T-helper 17 cell (primary cell): Measurements from ENCODE around the gene MT1E. TPM values are rescaled to one million over a fixed set of nuclear protein-coding genes. Genes with fewer than 3 reads are reported as not detected.
"Not testable (repeated sequence)": the region's sequence is repeated elsewhere in the genome, so short reads cannot be mapped to it uniquely, and the experiment has no call there.

Source experiments
- ATAC-seq: fragments of 150-1000 bp; cut with Tn5 transposase; 2 replicates; pipeline ENCODE4 v1.10.0; 2021; ENCODE audit warnings: mild to moderate bottlenecking, moderate library complexity
- DNase-seq, 3 donors: peaks; one replicate each; pipeline versions ENCODE4 v3.0.0 to v3.0.0-alpha.2; 2020 to 2021
- H3K9me3 ChIP-seq: one replicate; pipeline ENCODE4 v1.7.0; 2013; ENCODE audit warnings: low read length, mild to moderate bottlenecking; ENCODE audit not compliant: control insufficient read depth, poor library complexity, severe bottlenecking
- H3K27ac Mint-ChIP-seq: one replicate; pipeline ENCODE4 v1.8.0; 2022; ENCODE audit warnings: mild to moderate bottlenecking, moderate library complexity, mixed read lengths
- H3K27me3 Mint-ChIP-seq: one replicate; pipeline ENCODE4 v1.8.0; 2022; ENCODE audit warnings: mixed read lengths
- H3K36me3 Mint-ChIP-seq: one replicate; pipeline ENCODE4 v1.8.0; 2022; ENCODE audit warnings: low read depth, mixed read lengths
- H3K4me1 Mint-ChIP-seq: one replicate; pipeline ENCODE4 v1.8.0; 2022; ENCODE audit warnings: mild to moderate bottlenecking, mixed read lengths
- H3K4me3 Mint-ChIP-seq: one replicate; pipeline ENCODE4 v1.8.0; 2022; ENCODE audit warnings: mild to moderate bottlenecking, moderate library complexity, mixed read lengths
- total RNA-seq, 4 donors: library from RNA in 2 of 4; stranded (reverse) in 2 of 4; gene quantifications; one replicate each; pipeline ENCODE4 v1.2.3 and lab custom pipeline; 2022 to 2026

The MT1E gene
- total RNA-seq, 2 donors from 2014 or later: 1.9 to 8.7 TPM

GRCh38 chr16:56669005-56669839 lies 43.6 kb downstream of the MT1E start, which contains the start of gene MT1H:
TSS of gene MT1H (plus strand) at chr16:56669814. CDS start at chr16:56669885, 71 bp downstream.
- H3K27me3 Mint-ChIP-seq: peaks cover 55% of the 10 kb centered on the region
- H3K36me3 Mint-ChIP-seq: peaks cover 2% of the 10 kb centered on the region
- ATAC-seq (peak; percentile 40), DNase-seq (no peak)
- no peaks in the 10 kb centered on the region for H3K9me3 ChIP-seq
- H3K4me3 Mint-ChIP-seq: peak within 1 kb of the TSS; percentile 71
- H3K4me1 Mint-ChIP-seq: peaks cover 16% of the 10 kb centered on the region
- H3K27ac Mint-ChIP-seq: no peak within 1 kb of the TSS

DNA sequence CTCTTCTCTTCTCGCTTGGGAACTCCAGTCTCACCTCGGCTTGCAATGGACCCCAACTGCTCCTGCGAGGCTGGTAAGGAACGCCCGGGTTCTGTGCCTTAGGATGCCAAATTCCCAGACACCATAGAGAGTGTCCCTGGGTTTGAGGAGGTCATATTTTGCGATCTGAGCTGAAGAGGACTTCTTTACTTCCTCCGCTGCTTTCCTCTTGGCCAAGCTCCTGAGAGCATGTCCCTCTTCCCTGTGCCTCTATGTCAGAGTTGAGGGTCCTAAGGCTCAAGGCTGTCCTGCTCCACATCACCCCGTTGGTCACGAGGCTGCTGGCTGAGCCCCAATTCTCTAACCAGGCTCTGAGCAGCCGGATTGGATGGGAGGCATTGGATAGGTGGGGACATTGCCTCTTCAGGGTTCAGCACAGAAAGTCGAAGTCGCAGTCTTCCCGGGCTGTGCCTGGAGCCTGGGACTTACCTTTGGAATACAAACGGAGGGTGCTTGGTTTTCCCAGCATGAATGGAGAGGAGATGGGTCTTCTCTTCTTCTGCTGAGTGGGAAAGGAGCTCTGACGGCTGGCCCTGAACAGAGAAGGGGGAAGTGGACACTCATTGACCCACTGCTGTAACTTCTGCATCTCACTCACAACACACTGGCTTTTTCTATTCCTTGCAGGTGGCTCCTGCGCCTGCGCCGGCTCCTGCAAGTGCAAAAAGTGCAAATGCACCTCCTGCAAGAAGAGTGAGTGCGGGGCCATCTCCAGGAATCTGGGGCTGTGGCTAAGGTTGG lies 44.4 kb downstream of the MT1E start:
- Mint-ChIP-seq H3K4me3 (peak overlapping the region; percentile 31), H3K27me3 (peaks cover 60% of the 10 kb centered on the region), H3K27ac (no peak overlapping the region), H3K4me1 (peaks cover 18% of the 10 kb centered on the region), H3K36me3 (peaks cover 2% of the 10 kb centered on the region)
- no peak for ATAC-seq
- no peak for DNase-seq
- no peaks in the 10 kb centered on the region for H3K9me3 ChIP-seq

DNA sequence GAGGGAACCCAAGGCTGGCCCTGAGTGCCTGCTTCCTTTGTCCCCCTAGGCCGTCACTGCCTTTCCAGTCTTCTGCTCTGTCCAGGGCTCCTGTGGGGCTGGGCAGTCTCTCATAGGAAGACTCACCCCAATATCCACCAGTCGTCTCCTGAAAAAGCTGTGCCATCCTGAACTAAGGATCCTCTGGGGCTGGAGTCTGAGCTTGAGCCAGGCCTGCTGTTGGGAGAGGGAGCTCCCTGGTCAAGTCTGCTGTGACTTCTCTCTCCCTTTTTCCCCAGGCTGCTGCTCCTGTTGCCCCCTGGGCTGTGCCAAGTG lies 45.0 kb downstream of the MT1E start:
- peaks cover 20% of the 10 kb centered on the region for H3K4me1 Mint-ChIP-seq
- H3K4me3 Mint-ChIP-seq: no peak overlapping the region
- no peaks in the 10 kb centered on the region for H3K9me3 ChIP-seq
- peaks cover 2% of the 10 kb centered on the region for H3K36me3 Mint-ChIP-seq
- ATAC-seq: no peak
- H3K27me3 Mint-ChIP-seq: peaks cover 65% of the 10 kb centered on the region
- no peak overlapping the region for H3K27ac Mint-ChIP-seq
- no peak for DNase-seq

DNA sequence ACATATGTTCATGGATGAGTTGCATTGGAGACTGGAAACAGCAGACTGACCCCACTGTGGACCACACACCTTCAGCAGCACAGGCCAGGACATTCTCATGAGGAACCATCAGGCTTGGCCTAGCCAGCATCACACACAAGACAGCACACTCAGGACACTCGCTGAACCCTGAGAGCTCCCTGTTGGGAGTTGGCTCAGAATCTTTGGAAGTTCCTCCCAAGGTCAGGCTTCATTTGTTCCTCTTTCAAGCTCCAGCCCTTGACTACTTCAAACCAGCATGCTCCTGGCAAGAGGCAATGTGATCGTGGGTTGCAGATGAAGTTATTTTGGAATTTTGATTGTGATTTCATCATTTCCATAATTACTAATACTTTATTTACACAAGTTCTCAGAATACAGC lies 46.1 kb downstream of the MT1E start:
- DNase-seq, ATAC-seq, H3K4me3 Mint-ChIP-seq, H3K36me3 Mint-ChIP-seq, H3K9me3 ChIP-seq, H3K27ac Mint-ChIP-seq: not testable (repeated sequence)
- peaks cover 21% of the 10 kb centered on the region for H3K4me1 Mint-ChIP-seq
- peaks cover 67% of the 10 kb centered on the region for H3K27me3 Mint-ChIP-seq

DNA sequence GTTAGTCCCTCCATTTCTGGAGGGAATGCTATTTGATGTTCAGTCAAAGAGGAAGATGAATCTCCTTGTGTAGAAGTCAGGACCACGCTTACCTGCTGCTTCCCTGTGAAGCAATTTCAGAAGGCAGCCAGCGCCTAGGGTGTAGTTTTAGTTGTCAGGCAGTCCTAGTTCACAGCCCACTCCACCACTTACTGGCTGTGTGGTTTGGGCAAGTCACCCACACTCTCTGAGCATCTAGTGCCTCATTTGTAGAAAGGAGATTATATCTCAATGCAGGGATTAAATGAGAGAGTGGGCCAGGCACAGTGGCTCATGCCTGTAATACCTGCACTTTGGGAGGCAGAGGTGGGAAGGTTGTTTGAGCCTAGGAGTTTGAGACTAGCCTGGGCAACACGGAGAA lies 46.6 kb downstream of the MT1E start:
- peaks cover 66% of the 10 kb centered on the region for H3K27me3 Mint-ChIP-seq
- H3K4me1 Mint-ChIP-seq: peaks cover 21% of the 10 kb centered on the region
- not testable (repeated sequence) for H3K9me3 ChIP-seq, H3K36me3 Mint-ChIP-seq, H3K4me3 Mint-ChIP-seq, H3K27ac Mint-ChIP-seq, ATAC-seq, DNase-seq

DNA sequence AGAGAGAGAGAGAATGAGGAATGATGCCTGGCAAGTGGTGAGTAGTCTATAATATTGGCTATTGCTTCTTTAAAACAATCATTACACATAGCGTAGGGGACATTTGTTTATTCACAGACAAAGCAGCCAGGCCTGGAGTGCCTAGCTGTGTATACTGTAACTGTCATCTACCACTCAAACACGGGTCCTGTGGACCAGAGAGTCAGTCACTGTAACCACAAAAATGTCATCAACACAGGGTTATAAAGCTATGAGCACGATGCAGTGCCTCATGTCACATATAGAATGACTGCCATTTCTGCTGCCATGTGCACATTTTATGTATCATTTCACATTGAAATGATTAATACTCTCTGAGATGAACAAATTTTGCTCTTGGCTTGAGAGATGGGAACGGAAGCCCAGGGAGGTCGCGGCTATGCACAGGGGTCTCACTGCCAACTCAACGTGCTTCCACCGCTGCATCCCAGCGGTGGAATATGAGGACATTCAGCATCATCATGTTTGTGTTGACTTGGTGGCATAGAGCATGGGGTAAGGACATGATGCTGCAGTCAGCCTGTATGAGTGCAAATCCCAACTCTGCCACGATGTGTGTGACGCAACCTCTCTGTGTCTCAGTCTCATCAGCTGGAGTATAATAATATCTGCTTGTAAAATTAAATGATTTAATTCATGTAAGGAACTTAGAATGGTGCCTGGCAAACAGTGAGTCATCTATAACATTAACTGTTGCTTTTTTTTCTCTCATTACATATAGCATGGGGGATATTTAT lies 47.4 kb downstream of the MT1E start:
- Mint-ChIP-seq H3K36me3 (peaks cover 2% of the 10 kb centered on the region), H3K4me3 (no peak overlapping the region), H3K27me3 (peaks cover 58% of the 10 kb centered on the region), H3K4me1 (peaks cover 18% of the 10 kb centered on the region), H3K27ac (no peak overlapping the region)
- DNase-seq (no peak), ATAC-seq (no peak)
- no peaks in the 10 kb centered on the region for H3K9me3 ChIP-seq

GRCh38 chr16:56673921-56674320 lies 48.3 kb downstream of the MT1E start:
- no peaks in the 10 kb centered on the region for H3K9me3 ChIP-seq
- ATAC-seq (peak; percentile 60), DNase-seq (no peak)
- Mint-ChIP-seq H3K36me3 (no peaks in the 10 kb centered on the region), H3K27ac (no peak overlapping the region), H3K4me1 (peaks cover 12% of the 10 kb centered on the region), H3K27me3 (peaks cover 49% of the 10 kb centered on the region), H3K4me3 (peak overlapping the region; percentile 9)

DNA sequence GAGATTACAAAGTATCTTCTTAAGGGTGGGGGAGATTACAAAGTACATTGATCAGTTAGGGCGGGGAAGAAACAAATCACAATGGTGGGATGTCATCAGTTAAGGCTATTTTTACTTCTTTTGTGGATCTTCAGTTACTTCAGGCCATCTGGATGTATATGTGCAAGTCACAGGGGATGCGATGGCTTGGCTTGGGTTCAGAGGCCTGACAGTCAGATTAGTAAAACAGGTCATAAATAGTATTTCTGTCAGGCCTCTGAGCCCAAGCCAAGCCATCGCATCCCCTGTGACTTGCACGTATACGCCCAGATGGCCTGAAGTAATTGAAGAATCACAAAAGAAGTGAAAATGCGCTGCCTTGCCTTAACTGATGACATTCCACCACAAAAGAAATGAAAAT lies 49.0 kb downstream of the MT1E start:
- H3K36me3 Mint-ChIP-seq, H3K4me1 Mint-ChIP-seq: not testable (repeated sequence)
- peaks cover 42% of the 10 kb centered on the region for H3K27me3 Mint-ChIP-seq

DNA sequence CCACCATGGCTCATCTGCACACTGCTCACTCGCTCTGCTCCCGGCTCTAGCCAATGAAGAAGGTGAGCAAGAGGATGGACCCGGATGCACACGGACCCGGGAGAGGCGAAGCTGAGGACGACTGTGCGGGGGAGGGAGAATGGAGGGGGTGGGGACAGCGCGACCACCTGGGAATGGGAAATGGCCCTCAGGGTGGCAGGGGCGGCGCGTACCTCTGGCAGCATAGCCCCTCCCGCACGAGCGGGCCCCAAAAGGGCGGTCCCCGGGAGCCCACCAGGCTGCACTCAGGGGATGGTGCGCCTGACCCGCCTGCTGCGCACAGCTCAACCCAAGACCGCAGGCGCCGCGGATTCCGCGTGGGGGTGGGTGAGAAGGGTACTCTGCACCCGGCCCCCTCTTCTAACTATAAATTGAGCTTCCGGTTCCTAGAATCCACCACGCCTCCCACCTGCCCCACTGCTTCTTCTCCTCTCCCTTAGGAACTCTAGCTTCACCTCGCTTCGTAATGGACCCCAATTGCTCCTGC lies 50.2 kb downstream of the MT1E start:
- peaks cover 6% of the 10 kb centered on the region for H3K4me1 Mint-ChIP-seq
- H3K4me3 Mint-ChIP-seq: peak overlapping the region; percentile 83
- peak; percentile 80 for ATAC-seq
- peak overlapping the region; percentile 89 for H3K27ac Mint-ChIP-seq
- H3K9me3 ChIP-seq: no peaks in the 10 kb centered on the region
- DNase-seq: no peak
- H3K36me3 Mint-ChIP-seq: no peaks in the 10 kb centered on the region
- peaks cover 30% of the 10 kb centered on the region for H3K27me3 Mint-ChIP-seq

More for the DNA sequence above, 49.0 kb downstream of the MT1E start:
- not testable (repeated sequence) for H3K4me3 Mint-ChIP-seq, H3K27ac Mint-ChIP-seq, ATAC-seq, H3K9me3 ChIP-seq, DNase-seq

Other genes with a start within 250 kb of the MT1E start
- gene AMFR, start 200.2 kb upstream of the MT1E start, total RNA-seq: 100 to 1,000 TPM in 1 of 2 donors, 10 to 100 TPM in 1; 64.8 to 102 TPM
- gene NUDT21, start 174.4 kb upstream of the MT1E start, total RNA-seq: 10 to 100 TPM; 84.8 to 92.2 TPM
- 10 to 100 TPM; 19.9 to 26.1 TPM for gene OGFOD1, start 174.2 kb upstream of the MT1E start, total RNA-seq
- 10 to 100 TPM; 47.2 to 60.9 TPM for gene BBS2, start 105.8 kb upstream of the MT1E start, total RNA-seq
- gene MT4, start 60.7 kb upstream of the MT1E start, total RNA-seq: not detected
- gene MT3, start 36.3 kb upstream of the MT1E start, total RNA-seq: not detected
- gene MT2A, start 17.2 kb upstream of the MT1E start, total RNA-seq: 10 to 100 TPM; 36.4 to 43.4 TPM
- not detected for gene MT1M, start 6.9 kb downstream of the MT1E start, total RNA-seq
- gene MT1A, start 12.9 kb downstream of the MT1E start, total RNA-seq: not detected
- not detected for gene MT1B, start 26.1 kb downstream of the MT1E start, total RNA-seq
- 1 to 10 TPM; 3.3 to 8.8 TPM for gene MT1F, start 32.2 kb downstream of the MT1E start, total RNA-seq
- gene MT1G, start 42.3 kb downstream of the MT1E start, total RNA-seq: under 1 TPM in 1 of 2 donors, not detected in 1; 0.85 TPM
- not detected for gene MT1H, start 44.0 kb downstream of the MT1E start, total RNA-seq
- gene MT1X, start 56.7 kb downstream of the MT1E start, total RNA-seq: 10 to 100 TPM; 22.0 to 22.1 TPM
- 10 to 100 TPM; 59.0 to 59.1 TPM for gene NUP93, start 104.3 kb downstream of the MT1E start, total RNA-seq
- gene SLC12A3, start 239.4 kb downstream of the MT1E start, total RNA-seq: not detected